Measurements from ENCODE around the gene BIRC5.
"Not testable (repeated sequence)": the region's sequence is repeated elsewhere in the genome, so short reads cannot be mapped to it uniquely, and the experiment has no call there.

The BIRC5 gene

DNA sequence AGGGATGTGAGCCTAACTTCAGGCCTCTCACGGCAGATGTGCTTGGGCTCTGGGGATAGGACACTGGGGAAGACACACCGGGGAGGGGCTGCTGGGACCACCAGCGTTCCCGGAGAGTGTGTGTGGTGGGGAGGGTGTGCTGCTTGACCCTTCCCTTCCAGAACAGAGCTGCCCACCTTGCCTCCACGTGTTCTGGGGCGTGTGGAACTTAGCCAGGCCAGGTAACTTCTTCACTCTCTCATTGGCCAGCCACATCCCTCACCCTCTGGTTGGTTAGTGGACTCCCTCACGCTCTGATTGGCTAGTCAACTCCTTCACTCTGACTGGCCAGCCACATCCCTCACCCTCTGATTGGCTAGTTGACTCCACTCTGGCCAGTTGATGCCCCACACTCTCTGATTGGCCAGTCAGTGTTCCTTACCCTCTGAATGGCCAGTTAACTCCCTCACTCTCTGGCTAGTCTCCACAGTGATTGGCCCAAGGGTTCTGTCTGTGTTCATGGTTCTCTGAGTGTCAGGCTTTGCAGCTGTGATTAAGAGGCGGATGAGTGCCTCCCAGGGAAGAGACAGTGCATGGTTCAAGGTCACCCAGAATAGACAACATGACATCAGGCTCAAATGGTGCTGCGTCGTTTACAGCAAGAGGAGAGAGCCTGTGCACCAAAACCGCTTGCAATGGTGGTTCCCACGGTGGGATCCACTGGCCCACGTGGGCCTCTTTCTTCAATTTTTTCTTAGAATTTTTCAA lies 27.4 kb downstream of the BIRC5 start:
- DNase-seq = no peak

DNA sequence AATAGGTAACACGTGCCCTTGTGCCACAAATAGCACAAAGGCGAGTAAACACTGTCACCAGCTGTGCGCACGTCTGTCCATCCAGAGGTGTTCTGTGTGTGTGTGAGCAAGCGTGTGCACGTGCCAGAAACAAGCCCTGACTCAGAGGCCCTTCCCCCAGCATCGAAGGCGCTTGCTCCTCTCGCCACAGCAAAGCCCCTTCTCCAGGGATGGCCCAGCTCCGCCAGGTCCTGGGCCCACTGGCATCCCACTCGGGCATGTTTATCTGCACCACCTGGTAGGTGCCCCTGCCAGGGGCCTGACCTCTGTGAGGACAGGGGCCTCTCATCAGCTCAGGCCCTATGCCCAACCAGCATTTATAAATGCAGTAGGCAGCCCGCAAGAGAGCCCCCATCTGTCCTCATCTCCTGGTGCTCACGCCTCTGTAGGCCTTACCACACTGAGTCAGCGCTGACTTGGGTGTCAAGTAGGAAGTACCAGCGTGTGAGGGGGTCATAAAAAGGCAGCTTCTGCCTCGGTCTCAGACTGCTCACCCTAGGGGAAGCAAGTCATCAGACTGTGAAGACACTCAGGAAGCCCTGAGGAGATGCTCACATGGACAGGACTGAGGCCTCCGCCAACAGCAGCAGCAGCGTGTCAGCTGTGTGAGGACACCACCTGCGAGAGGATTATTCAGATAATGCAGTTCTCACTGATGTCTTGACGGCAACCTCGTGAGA lies 28.1 kb downstream of the BIRC5 start:
- no peak for DNase-seq

DNA sequence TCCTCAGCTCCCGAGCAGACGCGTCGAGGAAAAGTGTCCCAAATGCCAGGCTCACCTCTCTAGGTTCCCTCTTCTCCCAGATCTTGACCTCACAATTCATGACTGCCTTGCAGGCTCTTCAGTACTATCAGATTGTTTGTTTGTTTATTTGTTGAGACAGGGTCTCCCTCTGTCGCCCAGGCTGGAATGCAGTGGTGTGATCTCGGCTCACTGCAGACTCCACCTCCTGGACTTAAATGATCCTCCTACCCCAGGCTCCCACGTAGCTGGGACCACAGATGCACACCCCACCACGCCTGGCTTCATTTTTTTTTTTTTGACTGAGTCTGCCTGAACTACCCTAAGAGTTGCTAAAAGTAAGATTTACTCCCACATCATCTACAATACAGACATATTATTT lies 33.3 kb downstream of the BIRC5 start:
- no peak for DNase-seq

DNA sequence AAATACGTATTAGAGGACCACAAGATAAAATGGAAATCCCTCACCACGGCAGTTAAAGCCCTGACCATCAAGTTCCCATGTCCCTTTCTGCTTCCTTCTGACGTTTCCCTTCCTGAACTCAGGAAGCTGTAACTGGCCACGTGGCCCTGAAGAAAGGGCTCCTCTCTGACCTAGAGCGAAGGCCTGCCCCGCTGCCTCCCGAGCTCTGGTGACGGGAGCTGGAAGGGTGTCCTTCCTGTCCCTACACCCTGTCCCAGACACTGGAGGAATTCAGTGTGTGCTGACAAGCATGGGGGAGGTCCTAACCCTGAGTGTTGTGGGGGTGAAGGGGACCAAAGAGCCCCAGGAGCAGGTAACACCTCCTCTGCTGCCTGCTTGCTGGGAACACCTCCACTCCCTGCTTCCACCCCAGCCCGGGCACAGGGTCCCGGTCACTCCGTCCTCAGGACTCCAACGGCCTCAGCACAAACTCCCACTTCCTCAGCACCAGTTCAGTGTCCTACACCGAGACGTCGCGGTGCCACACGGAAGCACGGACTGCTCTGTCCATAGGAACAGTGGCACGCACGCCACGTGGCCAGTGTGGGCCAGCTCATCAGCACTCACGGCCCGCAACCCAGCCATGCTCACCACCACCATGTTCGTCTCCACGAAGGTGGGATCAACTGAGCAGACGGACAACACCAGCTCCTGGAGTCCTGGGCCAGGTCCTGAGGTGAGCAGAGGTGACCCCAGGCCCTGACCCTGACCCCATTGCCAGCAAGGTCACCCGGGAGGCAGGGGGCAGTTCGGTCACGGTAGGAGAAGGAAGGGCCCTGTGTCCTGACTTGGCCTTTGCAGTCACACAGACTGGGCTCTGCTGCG lies 34.2 kb downstream of the BIRC5 start:
- no peak for DNase-seq

DNA sequence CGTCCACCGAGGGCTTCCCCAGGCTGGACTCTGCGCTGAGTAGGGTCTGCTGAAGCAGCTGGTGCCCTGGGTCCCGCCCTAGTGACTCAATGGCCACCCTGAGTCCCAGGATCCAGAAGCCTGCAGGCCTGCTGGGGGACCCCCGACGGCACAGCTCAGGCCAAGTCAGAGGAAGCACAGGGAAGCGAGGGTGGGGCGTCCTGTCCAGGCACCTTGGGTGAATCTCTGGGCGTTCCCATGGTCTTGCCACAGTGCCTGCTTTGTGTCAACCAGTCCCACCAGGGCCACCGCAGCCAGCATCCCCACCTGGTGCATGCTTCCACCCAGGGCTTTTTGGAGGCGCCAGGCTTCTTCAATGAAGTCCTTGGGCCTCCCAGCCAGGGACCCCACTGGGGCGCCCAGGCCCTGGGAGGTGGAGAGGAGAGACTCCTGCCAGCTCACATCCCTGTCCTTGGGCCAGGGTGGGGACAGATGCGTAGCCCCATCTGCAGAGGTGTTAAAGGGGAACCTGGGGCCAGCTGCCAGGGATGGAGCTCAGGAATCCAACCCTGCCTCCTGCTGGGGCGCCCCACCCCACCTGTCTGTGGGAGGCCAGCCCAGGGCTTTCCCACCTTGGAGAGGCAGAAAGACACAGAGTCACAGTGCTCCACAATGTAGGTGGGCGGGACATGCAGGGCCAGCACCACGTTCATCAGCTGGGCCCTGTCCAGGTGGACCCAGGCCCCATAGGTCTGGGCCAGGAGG lies 35.2 kb downstream of the BIRC5 start:
- no peak for DNase-seq

DNA sequence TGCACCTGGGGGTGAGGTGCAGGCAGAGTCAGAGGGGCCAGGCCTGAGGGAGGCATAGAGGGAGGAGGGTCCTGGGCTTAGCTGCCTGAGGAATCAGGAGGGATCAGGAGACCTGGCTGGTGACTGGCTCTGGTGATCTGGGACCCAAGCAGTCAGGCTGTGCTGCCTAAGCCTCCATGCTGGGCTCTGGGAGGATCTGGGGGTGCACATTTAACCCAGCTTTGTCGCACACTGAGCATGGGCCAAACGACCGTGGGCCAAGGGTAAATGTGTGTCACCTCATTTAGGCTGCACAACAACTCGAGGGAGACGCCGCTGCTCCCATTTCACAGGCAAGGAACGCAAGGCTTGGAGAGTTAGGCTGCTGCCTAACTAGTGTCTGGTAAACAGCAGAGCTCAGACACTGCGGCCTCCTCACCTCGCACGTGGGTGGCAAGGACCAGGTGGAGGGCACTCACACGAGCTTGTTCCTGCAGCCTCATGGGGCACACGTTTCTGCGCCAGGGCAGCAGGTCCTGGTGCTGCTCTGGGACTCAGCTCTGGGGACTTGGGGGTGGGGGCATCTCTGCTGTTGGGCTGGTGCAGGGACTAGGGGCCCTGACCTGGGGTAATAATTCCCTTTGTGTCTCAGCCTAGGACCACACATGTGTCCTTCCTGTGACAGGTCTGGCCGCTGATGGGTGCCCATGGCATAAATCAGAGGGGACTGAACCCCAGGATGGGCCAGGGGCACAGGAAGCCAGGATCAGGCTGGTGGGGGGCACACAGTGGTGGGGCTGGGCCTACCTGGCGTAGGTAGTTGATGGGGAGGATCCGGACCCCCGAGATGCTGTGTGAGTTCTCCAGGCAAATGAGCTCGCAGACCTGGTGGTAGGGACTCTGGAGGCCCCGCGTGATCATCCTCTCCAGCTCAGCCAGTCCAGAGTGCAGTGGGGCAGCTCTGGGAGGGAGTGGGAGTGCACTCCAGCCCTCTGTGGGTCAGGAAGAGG lies 36.1 kb downstream of the BIRC5 start:
- DNase-seq = no peak

DNA sequence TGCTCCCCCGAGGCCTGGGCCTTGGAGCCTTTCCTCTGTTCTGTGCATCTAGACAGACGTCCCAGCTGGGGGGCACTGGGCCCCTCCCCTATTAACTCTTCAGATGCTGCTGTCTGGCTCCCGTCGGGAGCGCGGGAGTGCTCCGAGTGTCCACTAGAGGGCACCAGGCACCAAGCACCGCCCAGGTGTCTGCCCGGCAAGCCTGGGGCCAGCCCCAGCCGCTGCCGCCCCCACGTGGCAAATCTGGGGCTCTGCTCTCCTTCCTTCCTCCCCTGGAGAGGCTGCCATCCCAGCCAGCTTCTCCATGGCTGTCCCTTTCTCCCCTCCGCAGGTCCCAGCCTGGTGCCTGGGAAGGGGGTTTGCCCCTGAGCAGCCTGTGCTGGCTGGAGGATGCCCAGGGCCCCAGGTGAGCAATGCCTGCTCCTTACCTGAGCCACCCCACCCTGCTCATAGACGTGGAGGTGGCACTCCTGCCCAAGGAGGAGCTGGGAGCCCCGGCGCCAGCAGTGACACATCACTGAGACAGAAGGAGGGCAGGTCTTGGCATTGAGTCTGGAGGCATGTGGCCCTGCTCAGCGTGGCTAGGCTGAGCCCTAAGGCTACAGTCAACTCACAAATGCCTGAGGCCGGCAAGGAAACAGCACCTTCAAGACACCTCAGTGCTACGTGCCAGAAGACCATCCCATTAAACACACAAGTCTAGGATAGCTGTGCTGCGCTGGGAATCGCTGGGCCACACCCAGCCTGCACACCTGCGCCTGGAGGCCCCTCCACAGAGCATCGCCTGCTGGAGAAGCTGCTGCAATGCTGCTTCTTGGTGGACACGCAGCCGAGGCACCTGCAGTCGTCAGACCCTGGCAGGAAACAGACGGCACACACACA lies 37.1 kb downstream of the BIRC5 start:
- DNase-seq = peak; percentile 93

DNA sequence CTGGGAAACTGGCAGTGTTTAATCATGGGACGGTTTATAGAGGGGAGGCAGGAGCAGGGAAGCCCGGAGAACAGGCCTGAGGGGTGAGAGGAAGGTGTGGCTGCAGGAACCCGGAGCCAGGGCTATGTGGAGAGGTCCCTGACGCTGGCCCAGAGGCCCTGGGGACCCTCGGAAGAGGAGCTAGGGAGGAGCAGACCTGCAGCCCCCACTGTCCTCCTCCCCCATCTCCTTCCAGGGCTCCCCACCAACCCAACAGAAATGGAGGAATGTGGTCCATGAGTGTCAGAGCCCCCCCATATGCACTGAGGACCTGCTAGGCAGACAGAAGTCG lies 37.7 kb downstream of the BIRC5 start:
- DNase-seq = no peak

DNA sequence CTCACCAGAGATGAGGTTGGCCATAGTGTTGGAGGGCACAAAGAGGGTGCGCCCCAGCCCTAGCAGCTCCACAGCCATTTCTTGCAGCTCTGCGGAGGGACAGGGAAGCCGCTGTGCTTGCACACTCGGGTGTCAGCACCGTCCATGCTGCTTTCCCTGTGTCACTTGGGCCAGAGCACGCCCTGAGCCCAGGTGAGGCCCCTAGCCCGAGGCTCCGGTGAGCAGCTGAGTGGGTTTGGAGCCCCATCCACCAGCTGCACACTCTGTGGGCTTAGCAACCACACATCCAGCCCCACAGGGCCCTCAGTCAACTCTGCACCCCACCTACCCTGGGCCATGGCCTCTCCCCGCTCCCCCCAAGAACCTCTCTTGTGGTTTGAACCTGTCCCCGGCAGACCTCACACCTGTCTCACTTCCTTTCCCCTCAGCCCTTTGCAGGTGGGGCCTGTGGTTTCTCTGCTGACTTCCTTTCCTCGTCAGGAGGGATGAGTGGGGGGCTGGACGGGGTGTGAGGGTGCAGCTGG lies 38.1 kb downstream of the BIRC5 start:
- DNase-seq = peak; percentile 33

DNA sequence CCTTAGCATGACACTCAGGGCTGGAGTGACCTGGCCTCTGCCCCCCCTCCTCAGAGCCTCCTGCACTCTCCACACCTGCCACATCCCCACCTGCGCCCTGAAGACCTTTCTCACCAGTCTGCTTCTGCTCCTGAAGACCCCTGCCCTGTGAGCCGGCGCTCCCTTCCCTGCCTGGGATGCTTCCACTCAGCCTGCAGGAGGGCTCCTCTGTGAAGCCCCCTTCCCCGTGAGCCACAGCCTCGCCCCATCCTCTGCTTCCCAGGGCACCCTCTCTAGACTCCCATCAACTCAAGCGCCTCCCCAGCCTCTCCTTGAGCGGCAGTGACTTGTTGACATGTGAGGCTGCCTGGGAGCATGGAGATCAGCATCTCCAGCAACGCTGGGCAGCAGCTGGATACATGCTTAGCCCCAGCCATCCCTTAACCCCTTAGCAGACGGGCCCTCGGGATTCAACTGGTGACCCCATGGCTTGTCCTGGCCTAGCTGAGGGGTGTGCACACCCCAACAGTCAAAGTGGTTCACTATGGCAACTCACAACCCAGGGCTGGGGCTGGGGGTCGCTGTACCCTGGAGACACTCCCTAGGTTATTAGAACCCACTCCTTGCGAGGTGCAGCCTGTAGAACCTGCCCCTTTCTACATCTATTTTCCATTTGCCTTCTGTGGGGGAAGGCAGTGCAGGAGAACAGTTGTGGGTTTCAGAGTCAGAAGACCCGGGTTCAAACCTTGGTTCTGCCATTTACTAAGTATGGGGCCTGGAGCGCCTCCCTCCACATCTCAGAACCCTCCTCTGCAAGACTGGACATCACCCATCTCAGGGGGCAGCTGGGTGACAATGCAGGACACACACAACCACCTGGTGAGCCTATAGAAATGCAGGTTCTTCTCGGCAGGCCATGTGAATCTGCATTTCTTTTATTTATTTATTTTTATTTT lies 38.9 kb downstream of the BIRC5 start:
- DNase-seq = no peak

DNA sequence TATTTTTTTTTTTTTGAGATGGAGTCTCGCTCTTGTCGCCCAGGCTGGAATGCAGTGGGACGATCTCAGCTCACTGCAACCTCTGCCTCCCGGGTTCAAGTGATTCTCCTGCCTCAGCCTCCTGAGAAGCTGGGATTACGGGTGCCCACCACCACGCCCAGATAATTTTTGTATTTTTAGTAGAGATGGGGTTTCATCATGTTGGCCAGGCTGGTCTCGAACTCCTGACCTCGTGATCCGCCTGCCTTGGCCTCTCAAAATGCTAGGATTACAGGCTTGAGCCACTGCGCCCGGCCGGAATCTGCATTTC lies 39.5 kb downstream of the BIRC5 start:
- not testable (repeated sequence) for DNase-seq

DNA sequence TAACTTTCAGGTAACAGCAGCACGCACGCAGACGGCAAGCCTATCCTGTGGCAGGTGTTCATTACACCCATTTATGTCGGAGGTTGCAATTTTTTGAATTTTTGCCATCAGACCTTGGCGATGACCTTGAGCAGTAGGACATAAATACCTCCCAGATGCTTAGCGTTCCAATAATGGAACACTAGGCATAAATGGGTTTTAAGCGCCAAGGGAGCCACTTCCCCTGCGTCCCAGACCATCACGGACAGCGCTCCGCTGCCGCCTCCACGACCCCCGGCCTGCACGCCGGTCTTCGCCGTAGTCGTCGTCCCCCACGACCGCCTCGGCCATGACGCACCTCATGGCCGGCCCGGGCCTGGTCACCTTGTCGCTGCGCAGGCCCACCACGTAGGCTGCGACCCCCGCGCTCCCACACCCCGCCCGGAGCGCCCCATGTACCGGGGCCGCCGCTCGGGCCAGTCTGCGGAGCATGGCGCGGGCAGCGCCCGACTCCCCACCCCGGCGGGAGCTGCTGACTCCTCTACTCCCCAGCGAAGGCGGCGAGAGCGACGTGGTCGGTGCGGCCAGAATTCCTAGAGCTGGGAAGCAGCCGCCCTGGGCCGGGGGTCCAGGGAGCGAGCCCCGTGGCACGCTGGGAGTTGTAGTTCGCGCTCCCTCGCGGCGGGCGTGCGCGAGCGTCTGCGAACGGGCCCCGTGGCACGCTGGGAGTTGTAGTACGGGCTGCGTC lies 40.1 kb downstream of the BIRC5 start:
- peak; percentile 89 for DNase-seq

DNA sequence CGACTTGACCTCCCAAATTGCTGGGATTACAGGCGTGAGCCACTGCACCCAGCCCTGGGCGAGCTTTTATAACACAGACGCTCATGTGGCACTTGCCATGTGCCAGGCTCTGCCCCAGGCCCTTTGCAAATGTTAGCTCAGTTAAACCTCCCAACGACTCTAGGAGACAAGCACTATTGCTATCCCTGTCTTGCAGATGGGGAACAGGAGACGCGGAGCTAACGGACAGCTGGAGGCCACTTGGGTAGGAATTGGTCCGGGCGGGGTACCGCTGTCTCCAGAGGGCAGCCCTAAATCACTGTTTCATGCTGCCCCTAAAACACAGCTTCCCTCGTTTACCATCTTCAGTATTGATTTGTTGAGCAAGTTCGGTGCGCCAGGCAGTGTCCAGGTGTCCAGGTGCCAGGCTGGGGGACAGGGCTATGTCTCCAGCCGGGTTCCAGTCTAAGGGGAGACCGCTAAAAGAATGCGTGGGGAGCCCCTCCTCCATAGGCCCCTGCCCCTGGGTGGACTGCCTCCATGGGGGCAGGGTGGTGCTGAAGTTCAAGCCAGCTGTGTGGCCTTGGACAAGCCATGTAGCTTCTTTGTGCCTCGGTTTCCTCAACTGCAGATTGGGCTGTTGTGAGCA lies 41.1 kb downstream of the BIRC5 start:
- no peak for DNase-seq

DNA sequence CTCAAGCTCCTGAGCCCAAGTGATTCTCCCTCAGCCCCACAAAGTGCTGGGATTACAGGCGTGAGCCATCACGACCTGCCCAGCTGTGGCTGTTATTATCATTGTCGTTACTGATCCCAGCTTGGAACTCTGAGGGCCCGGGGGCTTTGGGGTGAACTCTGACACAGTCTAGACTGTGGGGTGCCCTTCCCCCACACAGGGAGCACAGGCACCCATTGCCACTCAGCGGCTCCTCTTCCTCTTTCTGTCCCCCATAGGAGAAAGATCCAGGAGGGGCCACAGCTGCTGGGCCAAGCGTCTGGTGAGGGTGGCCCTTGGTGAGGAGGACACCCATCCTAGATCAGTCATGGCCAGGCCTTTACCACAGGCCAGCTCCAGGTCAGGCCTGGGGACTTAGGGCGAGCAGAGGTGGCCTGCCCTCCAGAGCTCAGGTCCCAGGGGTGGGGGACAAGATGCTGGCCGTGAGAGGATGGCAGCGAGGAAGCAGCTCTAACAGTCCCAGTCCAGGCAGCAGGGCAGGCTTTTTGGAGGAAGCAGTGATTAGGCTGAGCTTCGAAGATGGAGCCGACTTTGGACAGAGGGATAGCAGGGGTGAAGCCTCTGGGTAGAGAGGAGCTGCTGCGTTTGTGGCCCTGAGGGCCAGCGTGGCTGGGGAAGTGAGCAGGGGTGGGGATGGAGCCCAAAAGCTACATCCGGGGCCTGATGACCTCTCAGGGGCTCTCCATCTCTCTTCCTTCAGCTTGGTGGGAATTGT lies 42.1 kb downstream of the BIRC5 start:
- no peak for DNase-seq

DNA sequence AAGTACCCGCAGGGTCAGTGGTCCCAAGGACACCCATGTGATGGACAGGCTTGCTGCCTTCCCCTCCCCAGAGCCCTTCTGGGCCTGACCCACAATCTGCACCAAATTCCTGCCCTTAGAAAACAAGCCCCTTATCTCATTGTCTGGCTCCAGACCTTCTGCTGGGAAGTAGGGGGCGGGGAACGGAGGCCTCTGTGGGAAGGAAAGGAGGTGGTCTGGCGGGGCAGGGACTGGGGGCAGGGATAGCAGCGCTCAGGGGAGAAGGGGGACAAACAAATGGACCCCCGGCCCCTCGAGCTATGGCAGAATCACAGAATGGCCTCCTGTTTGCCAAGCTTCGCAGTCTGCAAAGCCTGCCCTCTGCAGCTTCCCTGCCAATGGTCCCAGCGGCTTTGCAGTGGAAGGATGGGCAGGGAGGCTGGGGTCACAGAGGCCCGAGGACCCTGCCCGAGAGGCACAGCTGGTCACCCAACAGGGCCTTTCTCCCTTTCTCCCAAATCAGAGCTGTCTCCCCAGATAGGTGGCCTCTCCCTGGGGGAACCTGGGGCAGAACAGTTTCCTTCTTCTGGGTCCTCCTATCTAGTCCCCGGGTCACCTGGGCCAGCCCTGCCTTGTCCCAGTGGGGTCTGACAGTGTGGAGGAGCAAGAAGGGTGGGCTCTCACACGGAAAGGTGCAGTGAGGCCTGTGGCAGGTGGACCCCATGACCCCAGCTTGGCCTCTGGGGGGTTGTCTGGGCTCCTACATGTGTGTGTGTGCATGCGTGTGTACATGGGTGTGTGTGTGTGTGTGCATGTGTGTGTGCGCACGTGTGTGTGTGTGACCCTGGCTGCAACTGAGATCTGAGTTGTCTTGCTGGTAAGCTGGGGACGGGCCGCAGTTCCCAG lies 42.9 kb downstream of the BIRC5 start:
- no peak for DNase-seq

DNA sequence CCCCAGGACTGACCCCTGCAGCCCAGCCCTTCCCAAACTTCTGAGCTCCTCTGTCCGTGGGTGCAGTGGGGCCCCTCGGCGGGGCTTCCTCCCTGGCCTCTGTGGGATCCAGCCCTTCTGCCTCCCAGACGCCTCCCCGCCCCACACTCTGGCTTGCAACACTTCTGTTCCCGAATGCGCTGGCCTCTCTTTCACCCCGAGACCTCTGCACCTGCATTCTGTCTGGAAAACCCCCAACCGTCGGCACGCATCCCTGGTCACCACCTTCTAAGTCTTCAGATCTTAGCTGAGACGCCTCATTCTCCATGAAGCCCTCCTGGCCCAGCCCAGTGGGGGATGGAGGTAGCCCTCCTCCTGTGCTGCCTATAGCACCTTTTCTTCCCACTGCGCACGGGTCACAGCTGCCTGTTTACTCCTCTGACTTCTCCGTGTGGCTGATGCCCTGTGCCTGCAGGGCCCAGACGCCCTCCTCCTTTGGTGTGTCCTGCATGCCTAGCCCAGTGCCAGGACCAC lies 43.8 kb downstream of the BIRC5 start:
- DNase-seq = peak; percentile 57
